C1 segment of cervical spinal cord (tissue), 14 donors: ENCODE measurements around the gene RNF130.
A peak's percentile ranks its signal among the peaks of the same experiment; 100 is the strongest.

Experiments used
- DNase-seq, 14 donors: peaks; one replicate each; lab custom pipeline; 2025; lab: John Stamatoyannopoulos, UW

RNF130 gene

GRCh38 chr5:179920175-179920574, 151.4 kb downstream of the RNF130 start:
- no peak for DNase-seq

- DNase-seq: no peak
Measured at GRCh38 chr5:179919487-179920060, 152.0 kb downstream of the RNF130 start.

- DNase-seq: no peak
Measured at GRCh38 chr5:179918742-179919486, 152.6 kb downstream of the RNF130 start.

- DNase-seq: no peak
Measured at GRCh38 chr5:179916523-179916922, 155.0 kb downstream of the RNF130 start.

- no peak for DNase-seq
Measured at GRCh38 chr5:179915406-179915935, 156.1 kb downstream of the RNF130 start.

GRCh38 chr5:179914032-179914755, 157.4 kb downstream of the RNF130 start:
- no peak for DNase-seq

GRCh38 chr5:179913461-179913860, 158.1 kb downstream of the RNF130 start:
- DNase-seq: no peak

GRCh38 chr5:179912951-179913350, 158.6 kb downstream of the RNF130 start:
- DNase-seq: peak in 4 of 14 donors; percentile 20 to 60 (median 34)

- peak in 1 of 14 donors; percentile 61 for DNase-seq
Measured at GRCh38 chr5:179912386-179912785, 159.2 kb downstream of the RNF130 start.

GRCh38 chr5:179909224-179909623, 162.3 kb downstream of the RNF130 start:
- no peak for DNase-seq

GRCh38 chr5:179908528-179908927, 163.0 kb downstream of the RNF130 start:
- no peak for DNase-seq

- DNase-seq: peak in 13 of 14 donors; percentile 7 to 83 (median 52)
Measured at GRCh38 chr5:179907556-179908324, 163.8 kb downstream of the RNF130 start, which contains the start of gene TBC1D9B. Gene TBC1D9B (minus strand): TSS chr5:179907897. CDS start chr5:179907821, 76 bp downstream.

- peak in 3 of 14 donors; percentile 6 to 62 (median 30) for DNase-seq
Measured at GRCh38 chr5:179906795-179907555, 164.6 kb downstream of the RNF130 start.

GRCh38 chr5:179906294-179906794, 165.2 kb downstream of the RNF130 start:
- DNase-seq: no peak

- DNase-seq: no peak
Measured at GRCh38 chr5:179905161-179905560, 166.4 kb downstream of the RNF130 start.
